Stimulated activated CD4-positive, alpha-beta T cell treated with anti-CD3 and anti-CD28 coated beads, Interleukin-4, amount 100 ng/mL, for 4 hours (primary cell): ENCODE measurements around the gene ZC3H6.
A peak's percentile ranks its signal among the peaks of the same experiment; 100 is the strongest.

Experiments
- DNase-seq, 2 experiments: peaks; one replicate each; pipeline ENCODE4 v3.0.0-alpha.2; 2020

Gene ZC3H6

GRCh38 chr2:112275311-112275886 lies at the start of gene ZC3H6:
TSS of gene ZC3H6 (plus strand) at chr2:112275597. CDS start at chr2:112275995, 398 bp downstream.
- DNase-seq, result peak; percentile 98 to 100

- no peak for DNase-seq
Observed at GRCh38 chr2:112229348-112229747, 46.0 kb upstream of the ZC3H6 start.

- no peak for DNase-seq
Observed at GRCh38 chr2:112230371-112230770, 45.0 kb upstream of the ZC3H6 start.

- no peak for DNase-seq
Observed at GRCh38 chr2:112239862-112240261, 35.5 kb upstream of the ZC3H6 start.

GRCh38 chr2:112242384-112242783 lies 33.0 kb upstream of the ZC3H6 start:
- DNase-seq, result no peak

GRCh38 chr2:112243233-112243632 lies 32.2 kb upstream of the ZC3H6 start:
- DNase-seq, result no peak

GRCh38 chr2:112244854-112245253 lies 30.5 kb upstream of the ZC3H6 start:
- no peak for DNase-seq

GRCh38 chr2:112251271-112251670 lies 24.1 kb upstream of the ZC3H6 start:
- no peak for DNase-seq

GRCh38 chr2:112253261-112253815 lies 22.1 kb upstream of the ZC3H6 start:
- no peak for DNase-seq

- peak; percentile 95 to 97 for DNase-seq
Observed at GRCh38 chr2:112254466-112255240, 20.7 kb upstream of the ZC3H6 start, which contains the start of gene ZC3H8. TSS of gene ZC3H8 (minus strand) at chr2:112255042. CDS start at chr2:112254981, 61 bp downstream.

- no peak for DNase-seq
Observed at GRCh38 chr2:112255875-112256274, 19.5 kb upstream of the ZC3H6 start.

GRCh38 chr2:112256654-112257053 lies 18.7 kb upstream of the ZC3H6 start:
- DNase-seq, result no peak

GRCh38 chr2:112257575-112257974 lies 17.8 kb upstream of the ZC3H6 start:
- no peak for DNase-seq

- DNase-seq, result peak; percentile 76 to 78
Observed at GRCh38 chr2:112259509-112260294, 15.7 kb upstream of the ZC3H6 start.

GRCh38 chr2:112260295-112260625 lies 15.1 kb upstream of the ZC3H6 start:
- DNase-seq, result no peak

GRCh38 chr2:112262876-112263275 lies 12.5 kb upstream of the ZC3H6 start:
- no peak for DNase-seq

GRCh38 chr2:112268547-112268946 lies 6.8 kb upstream of the ZC3H6 start:
- DNase-seq, result no peak

- no peak for DNase-seq
Observed at GRCh38 chr2:112272669-112273068, 2.7 kb upstream of the ZC3H6 start.

- DNase-seq, result no peak
Observed at GRCh38 chr2:112273349-112273748, 2.0 kb upstream of the ZC3H6 start.

- peak; percentile 72 to 82 for DNase-seq
Observed at GRCh38 chr2:112275887-112276773, 733 bp downstream of the ZC3H6 start.

- no peak for DNase-seq
Observed at GRCh38 chr2:112276954-112277353, 1.6 kb downstream of the ZC3H6 start.

- no peak for DNase-seq
Observed at GRCh38 chr2:112277596-112278220, 2.3 kb downstream of the ZC3H6 start.
